Aorta (tissue), 5 donors: ENCODE data around the gene TEX26. TPM values are rescaled to one million over a fixed set of nuclear protein-coding genes. Genes with fewer than 3 reads are reported as not detected.

ENCODE experiments used
- ATAC-seq: fragments of 200-7000 bp; cut with Tn5 transposase; one replicate; pipeline ENCODE4 v1.9.1; 2022; ENCODE audit warnings: moderate library complexity; ENCODE audit not compliant: low FRiP score
- DNase-seq, 2 donors: peaks; one replicate each; pipeline ENCODE4 v3.0.0-alpha.2; 2020
- H3K27ac ChIP-seq, 2 donors: one replicate each; pipeline ENCODE4 v1.5.1; 2013; ENCODE audit warnings: low read length in 2 of 2, mild to moderate bottlenecking in 2 of 2, moderate library complexity in 2 of 2, control low read depth in 1 of 2, inconsistent platforms in 1 of 2, low read depth in 1 of 2
- H3K27me3 ChIP-seq, 2 donors: one replicate each; pipeline ENCODE4 v1.6.1; 2013; ENCODE audit warnings: control low read depth in 1 of 2, low read length in 1 of 2, mild to moderate bottlenecking in 1 of 2, moderate library complexity in 1 of 2; ENCODE audit not compliant: insufficient read depth in 2 of 2, control insufficient read depth in 1 of 2
- H3K36me3 ChIP-seq, 2 donors: one replicate each; pipeline ENCODE4 v1.6.1; 2013; ENCODE audit warnings: control low read depth in 1 of 2, low read length in 1 of 2, mild to moderate bottlenecking in 1 of 2; ENCODE audit not compliant: insufficient read depth in 2 of 2, control insufficient read depth in 1 of 2
- H3K4me1 ChIP-seq, 2 donors: one replicate each; pipeline ENCODE4 v1.6.1; 2013; ENCODE audit warnings: low read length in 2 of 2, control low read depth in 1 of 2, mild to moderate bottlenecking in 1 of 2, moderate library complexity in 1 of 2; ENCODE audit not compliant: insufficient read depth in 2 of 2, control insufficient read depth in 1 of 2
- H3K4me3 ChIP-seq, 2 donors: one replicate each; pipeline ENCODE4 v1.5.1; 2013; ENCODE audit warnings: low read length in 2 of 2, control low read depth in 1 of 2, mild to moderate bottlenecking in 1 of 2
- H3K9me3 ChIP-seq: one replicate; pipeline ENCODE4 v1.6.1; 2013; ENCODE audit warnings: mild to moderate bottlenecking, low read length; ENCODE audit not compliant: control insufficient read depth
- WGBS, 2 donors: extraction: QIAGEN DNeasy Blood & Tissue Kit; methylation state at CpG; one replicate each; pipeline ENCODE4 v1.1.7; 2013; 5-methylcytosine and 5-hydroxymethylcytosine counted together
- intact Hi-C, 2 donors: fragments of 100-400 bp; cut with DNase I; formaldehyde crosslinking; loops; one replicate each; pipeline versions ENCODE4 v1.14.2 to v1.15.0; 2022
- polyA plus RNA-seq, 2 donors: library from polyadenylated mRNA; stranded (reverse); fragments of 200-250 nt; gene quantifications; one replicate each; pipeline ENCODE4 v1.2.3, GENCODE V29; 2013
- total RNA-seq, 2 donors: library from RNA; stranded (reverse); fragmentation: NEBNext Ultra II Directional; extraction: Animal tissue kit (Norgen Biotek cat#: 25700); gene quantifications; one replicate each; pipeline ENCODE4 v1.2.1, GENCODE V29; 2021
- donor health status: healthy with polysubstance abuse.
- donor health status: Bipolar disorder and iron deficiency.
- donor health status: DM: no; HTN: no; CAD: no.
- donor health status: DM: no; HTN: no; CAD: no.
- donor health status: DM: yes; HTN: yes; CAD: no.

TEX26 gene
- total and polyA plus RNA-seq, 4 donors: 0.24 TPM; not detected in 3

DNA sequence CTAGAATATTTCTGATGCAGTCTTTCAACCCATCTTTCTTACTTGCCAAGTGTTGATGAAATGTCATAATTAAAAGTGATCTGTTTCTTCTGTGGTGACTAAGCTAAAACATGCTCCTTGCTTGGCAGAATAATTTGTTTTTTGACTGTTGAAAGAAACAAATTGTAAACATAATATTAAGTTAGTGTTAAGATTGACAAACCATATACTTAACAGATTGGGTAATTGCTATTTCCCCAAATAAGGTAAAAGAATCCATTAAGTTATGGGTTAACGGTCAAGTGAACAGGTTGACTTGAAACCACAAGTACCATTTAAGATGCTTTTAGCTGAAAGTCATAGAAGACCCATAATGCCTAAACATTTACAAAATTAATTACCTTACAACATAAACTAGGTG is 62.9 kb downstream of the TEX26 start:
- DNase-seq (no peak), ATAC-seq (no peak)
- H3K36me3 ChIP-seq: no peaks in the 10 kb centered on the region
- no peaks in the 10 kb centered on the region for H3K4me1 ChIP-seq
- no peak overlapping the region for H3K4me3 ChIP-seq
- 97% methylated on average over 1 of the region's 1 CpG for WGBS, 2 donors
- no peak overlapping the region for H3K27ac ChIP-seq
- no peaks in the 10 kb centered on the region for H3K27me3 ChIP-seq
- H3K9me3 ChIP-seq: no peaks in the 10 kb centered on the region
- intact Hi-C loops: no loop called here

DNA sequence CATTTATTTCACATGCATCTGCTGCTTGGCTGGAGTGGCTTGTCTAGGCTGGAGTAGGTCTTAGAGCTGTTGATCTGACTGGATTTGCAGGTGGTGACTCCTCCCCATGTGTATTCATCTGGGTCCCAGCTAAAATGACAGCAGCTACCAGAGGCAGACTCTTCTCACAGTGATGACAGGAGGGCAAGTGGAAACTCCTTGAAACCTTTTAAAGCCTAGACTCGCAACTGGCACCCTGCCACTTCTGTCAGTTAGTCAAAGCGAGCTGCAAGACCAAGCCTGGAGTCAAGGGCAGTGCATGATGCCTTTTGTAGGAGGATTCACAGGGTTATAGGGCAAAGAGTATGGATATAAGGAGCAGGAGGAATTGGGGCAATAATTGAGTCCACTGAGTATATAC is 65.2 kb downstream of the TEX26 start:
- Histone ChIP-seq H3K27me3 (no peaks in the 10 kb centered on the region), H3K36me3 (no peaks in the 10 kb centered on the region), H3K4me3 (no peak overlapping the region), H3K9me3 (no peaks in the 10 kb centered on the region), H3K27ac (no peak overlapping the region), H3K4me1 (no peaks in the 10 kb centered on the region)
- intact Hi-C loops: no loop called here
- ATAC-seq: no peak
- 33 to 41% methylated on average over 2 of the region's 2 CpGs for WGBS, 2 donors
- no peak for DNase-seq

DNA sequence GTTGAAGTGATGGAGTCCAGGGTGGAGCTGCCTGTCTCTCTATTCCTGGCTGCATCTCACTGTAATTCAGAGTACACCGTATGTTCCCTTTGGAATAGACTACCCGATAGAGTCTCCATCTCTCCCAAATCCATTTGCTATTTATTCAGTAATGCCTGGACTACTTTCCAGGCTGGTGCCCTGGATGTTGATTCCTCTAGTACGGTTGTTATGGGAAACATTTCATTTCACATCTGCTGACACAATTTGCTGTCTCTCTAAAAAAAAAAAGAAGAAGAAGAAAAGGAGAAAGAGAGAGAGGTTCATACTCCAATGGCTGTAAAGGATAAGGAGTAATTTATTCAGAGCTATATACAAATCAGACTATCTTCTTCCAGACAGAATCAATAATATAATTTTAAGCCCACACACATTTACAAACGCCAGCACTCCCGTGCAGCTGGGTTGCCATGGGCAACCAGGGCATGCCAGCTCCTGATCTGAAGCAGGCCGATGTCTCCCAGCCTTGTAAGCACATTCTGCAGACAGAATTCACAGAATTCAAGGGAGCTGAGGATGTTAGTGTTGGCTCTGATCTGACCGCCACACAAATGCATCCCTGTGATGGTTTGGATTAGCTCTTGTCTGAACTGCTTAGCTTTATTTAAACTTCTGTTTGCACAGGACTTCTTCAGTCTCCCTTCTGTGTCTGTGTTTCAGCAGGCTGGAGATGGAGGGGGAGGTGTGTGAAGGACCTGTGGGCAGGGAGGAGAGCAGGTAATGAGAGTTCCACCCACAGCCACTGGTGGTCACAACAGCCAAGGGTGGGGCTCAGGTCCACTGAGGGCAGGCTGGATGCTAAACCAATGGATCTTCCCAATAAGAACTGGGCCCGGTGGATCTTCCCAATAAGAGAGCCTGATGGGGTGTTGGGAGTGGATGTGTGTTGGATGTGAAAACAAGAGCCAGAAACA is 66.0 kb downstream of the TEX26 start:
- WGBS, 2 donors: 24% methylated on average over 8 of the region's 8 CpGs
- no peaks in the 10 kb centered on the region for H3K9me3 ChIP-seq
- DNase-seq: no peak
- no peak overlapping the region for H3K27ac ChIP-seq
- no peak for ATAC-seq
- intact Hi-C loops: no loop called here
- H3K27me3 ChIP-seq: no peaks in the 10 kb centered on the region
- no peak overlapping the region for H3K4me3 ChIP-seq
- no peaks in the 10 kb centered on the region for H3K36me3 ChIP-seq
- H3K4me1 ChIP-seq: no peaks in the 10 kb centered on the region

DNA sequence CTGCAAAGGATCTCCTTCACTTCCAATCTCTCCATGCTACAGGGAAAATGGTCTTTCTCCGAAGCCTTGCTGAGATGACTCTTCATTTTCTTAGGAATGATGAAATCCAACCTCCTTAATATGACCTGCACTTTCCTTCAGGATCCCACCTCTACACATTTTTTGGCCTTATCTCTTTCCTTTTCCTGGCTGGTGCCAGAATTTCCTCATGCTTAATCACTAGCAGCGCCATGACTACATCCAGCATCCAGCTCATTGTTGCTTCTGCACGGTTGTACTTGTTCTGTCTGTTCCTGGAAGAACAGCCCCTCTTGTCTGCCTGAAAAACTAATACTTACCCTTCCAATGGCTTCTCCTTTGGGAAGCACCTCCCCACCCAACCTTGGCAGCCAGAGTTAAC is 68.4 kb downstream of the TEX26 start:
- no peaks in the 10 kb centered on the region for H3K36me3 ChIP-seq
- ATAC-seq: no peak
- no peaks in the 10 kb centered on the region for H3K4me1 ChIP-seq
- 81 to 84% methylated on average over 3 of the region's 3 CpGs for WGBS, 2 donors
- H3K4me3 ChIP-seq: no peak overlapping the region
- no peaks in the 10 kb centered on the region for H3K27me3 ChIP-seq
- no peak for DNase-seq
- intact Hi-C loops: no loop called here
- H3K9me3 ChIP-seq: no peaks in the 10 kb centered on the region
- H3K27ac ChIP-seq: no peak overlapping the region

DNA sequence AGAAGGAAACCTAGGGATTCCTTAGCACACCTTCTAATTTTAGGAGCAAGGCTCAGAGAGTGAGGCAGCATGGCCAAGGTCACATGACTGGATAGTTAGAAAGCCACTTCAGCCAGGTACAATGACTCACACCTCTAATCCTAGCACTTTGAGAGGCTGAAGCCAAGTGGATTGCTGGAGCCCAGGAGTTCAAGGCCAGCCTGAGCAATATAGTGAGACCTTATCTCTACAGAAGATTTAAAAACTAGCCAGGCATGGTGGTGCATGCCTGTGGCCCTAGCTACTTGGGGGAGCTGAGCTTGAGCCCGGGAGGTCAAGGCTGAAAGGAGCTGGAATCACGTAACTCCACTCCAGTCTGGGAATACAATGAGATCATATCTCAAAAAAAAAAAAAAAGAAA is 69.2 kb downstream of the TEX26 start:
- H3K36me3 ChIP-seq: no peaks in the 10 kb centered on the region
- H3K4me3 ChIP-seq: no peak overlapping the region
- no peaks in the 10 kb centered on the region for H3K9me3 ChIP-seq
- no peak for DNase-seq
- no peak overlapping the region for H3K27ac ChIP-seq
- H3K4me1 ChIP-seq: no peaks in the 10 kb centered on the region
- no peaks in the 10 kb centered on the region for H3K27me3 ChIP-seq
- ATAC-seq: no peak
- 31 to 35% methylated on average over 2 of the region's 2 CpGs for WGBS, 2 donors
- intact Hi-C loops: no loop called here

DNA sequence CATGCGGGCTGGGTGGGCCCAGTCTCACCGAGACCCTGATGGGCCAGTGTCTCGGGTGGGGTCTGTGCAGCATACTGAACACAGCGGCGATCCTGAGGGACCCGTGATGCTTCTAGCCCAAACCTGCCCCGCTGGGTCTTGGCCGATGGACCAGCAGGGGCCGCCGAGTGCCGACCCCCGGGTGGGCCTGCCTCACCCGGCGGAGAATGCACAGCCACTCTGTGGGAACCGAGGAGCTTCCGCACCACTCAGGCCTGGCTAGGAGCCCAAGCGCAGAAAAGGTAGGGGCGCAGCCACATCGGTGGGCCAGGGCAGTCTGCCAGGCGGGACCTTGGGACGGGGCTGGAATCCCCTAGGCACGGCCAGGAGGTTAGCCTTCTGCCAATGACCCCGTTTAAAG is 72.6 kb downstream of the TEX26 start:
- DNase-seq: no peak
- intact Hi-C loops: no loop called here
- H3K36me3 ChIP-seq: no peaks in the 10 kb centered on the region
- WGBS, 2 donors: 95 to 96% methylated on average over 23 of the region's 23 CpGs
- no peak overlapping the region for H3K4me3 ChIP-seq
- ATAC-seq: no peak
- H3K27me3 ChIP-seq: no peaks in the 10 kb centered on the region
- H3K4me1 ChIP-seq: no peaks in the 10 kb centered on the region
- H3K27ac ChIP-seq: no peak overlapping the region
- H3K9me3 ChIP-seq: no peaks in the 10 kb centered on the region

DNA sequence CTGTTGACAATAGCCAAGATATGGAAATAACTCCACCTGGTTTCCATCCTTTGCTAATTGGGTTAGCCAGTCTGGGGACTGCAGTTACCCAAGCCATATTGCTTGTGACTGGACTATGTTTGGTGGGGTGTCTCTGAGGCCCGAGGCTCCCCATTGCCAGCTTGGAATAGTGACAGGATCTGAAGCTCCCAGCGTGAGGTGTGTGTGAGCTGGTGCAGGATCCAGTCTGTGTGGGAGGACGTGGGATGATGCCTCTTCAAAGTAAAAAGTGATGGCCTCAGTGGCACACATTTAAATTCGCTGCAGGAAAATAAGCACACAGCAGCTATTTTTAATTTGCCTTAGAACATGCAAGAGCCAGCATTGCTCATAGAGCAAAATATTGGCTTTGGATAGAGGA is 75.0 kb downstream of the TEX26 start:
- Histone ChIP-seq H3K4me1 (no peaks in the 10 kb centered on the region), H3K4me3 (no peak overlapping the region), H3K9me3 (no peaks in the 10 kb centered on the region), H3K27ac (no peak overlapping the region), H3K27me3 (no peaks in the 10 kb centered on the region), H3K36me3 (no peaks in the 10 kb centered on the region)
- intact Hi-C loops: no loop called here
- WGBS, 2 donors: 26 to 29% methylated on average over 4 of the region's 4 CpGs
- DNase-seq: no peak
- no peak for ATAC-seq

DNA sequence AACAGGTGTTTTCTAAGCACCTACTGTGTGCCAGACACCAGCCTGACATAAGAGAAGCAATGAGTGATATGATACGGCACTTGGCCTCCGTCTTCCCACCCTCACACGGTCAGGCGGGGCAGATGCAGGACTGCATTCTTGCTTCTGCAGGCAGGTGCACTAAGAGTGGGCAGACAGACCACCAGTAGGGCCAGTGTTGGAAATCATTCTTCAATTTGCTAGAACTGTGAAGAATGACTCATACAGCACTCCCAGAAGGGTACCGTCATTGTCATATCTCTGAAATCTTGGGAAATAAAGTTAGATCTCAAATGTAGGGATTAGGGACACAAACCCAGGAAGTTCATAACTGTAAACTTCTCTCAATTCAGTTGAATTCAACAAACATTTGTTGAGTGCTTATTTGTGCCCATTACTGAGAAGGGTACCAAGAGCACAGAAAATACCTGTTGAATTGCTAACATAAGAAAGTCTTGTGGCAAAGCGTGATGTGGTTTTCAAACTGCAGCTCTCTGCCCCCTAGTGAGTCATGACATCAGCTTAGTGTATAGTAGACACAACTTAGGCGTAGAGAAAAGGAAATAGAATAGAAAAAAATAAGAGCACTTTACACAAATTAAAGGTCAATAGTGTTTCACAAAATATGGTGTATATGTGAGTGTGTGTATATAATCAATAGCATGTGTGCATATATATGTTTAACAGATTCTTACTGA is 76.1 kb downstream of the TEX26 start:
- Histone ChIP-seq H3K36me3 (no peaks in the 10 kb centered on the region), H3K27ac (no peak overlapping the region), H3K9me3 (no peaks in the 10 kb centered on the region), H3K27me3 (no peaks in the 10 kb centered on the region), H3K4me1 (no peaks in the 10 kb centered on the region), H3K4me3 (no peak overlapping the region)
- ATAC-seq: no peak
- WGBS, 2 donors: 93 to 95% methylated on average over 7 of the region's 7 CpGs
- intact Hi-C loops: no loop called here
- DNase-seq: no peak

DNA sequence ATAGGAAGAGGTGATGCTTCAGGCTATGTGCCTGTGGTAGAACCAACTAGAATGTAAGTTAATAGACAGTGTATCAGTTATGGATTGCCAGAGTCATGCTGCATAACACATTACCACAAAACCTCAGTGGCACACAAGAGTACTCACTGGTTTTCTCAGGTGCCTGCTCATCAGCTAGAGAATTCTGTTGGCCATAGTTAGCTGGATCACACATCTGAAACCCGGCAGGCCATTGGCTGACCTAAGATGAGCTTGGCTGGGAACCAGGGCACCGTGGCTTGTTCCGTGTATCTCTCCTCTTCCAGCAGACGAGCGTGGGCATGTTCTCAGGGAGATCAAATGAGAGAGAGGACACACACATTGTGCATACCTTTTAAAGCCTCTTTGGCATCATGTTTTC is 76.7 kb downstream of the TEX26 start:
- DNase-seq: no peak
- Histone ChIP-seq H3K4me3 (no peak overlapping the region), H3K27ac (no peak overlapping the region), H3K9me3 (no peaks in the 10 kb centered on the region), H3K36me3 (no peaks in the 10 kb centered on the region), H3K27me3 (no peaks in the 10 kb centered on the region), H3K4me1 (no peaks in the 10 kb centered on the region)
- no peak for ATAC-seq
- 93% methylated on average over 5 of the region's 5 CpGs for WGBS, 2 donors
- intact Hi-C loops: no loop called here
